LNCaP clone FGC (cell line): ENCODE data around the gene KLHDC7A.

Experiments
- DNase-seq: peaks from one replicate; pipeline ENCODE4 v3.0.0-alpha.2; 2011; ENCODE audit warnings: low read depth
- H3K4me3 ChIP-seq: 2 replicates; pipeline ENCODE4 v1.5.1; 2011; ENCODE audit warnings: mild to moderate bottlenecking, low read depth, low read length, control low read depth
- TF ChIP-seq, protein P1 (sequence below): IDR thresholded peaks from 2 replicates; pipeline ENCODE4 v1.5.1; 2012; ENCODE audit warnings: mild to moderate bottlenecking; ENCODE audit not compliant: control insufficient read depth, insufficient read depth; ENCODE audit errors: extremely low read depth

Gene KLHDC7A

DNA sequence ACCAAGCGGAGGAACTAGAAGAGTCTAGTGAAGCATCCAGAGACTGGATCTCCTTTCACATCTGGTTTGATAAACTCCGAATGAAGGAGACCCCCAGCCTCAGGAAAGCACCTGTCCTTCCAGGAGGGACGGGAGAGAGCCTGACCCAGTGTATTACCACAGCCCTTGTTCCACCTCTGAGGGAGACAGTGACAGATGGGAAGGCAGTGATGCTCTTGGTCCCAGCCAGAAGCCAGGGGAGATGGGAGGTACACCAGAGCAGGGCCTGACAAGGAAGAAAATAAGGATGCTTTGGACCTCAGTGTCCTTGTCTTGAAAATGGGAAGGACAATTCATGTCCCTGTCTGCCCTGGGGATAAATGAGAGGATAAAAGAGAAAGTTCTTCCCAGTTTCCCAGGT, 3.5 kb downstream of the KLHDC7A start:
- TF ChIP-seq, protein P1, sequence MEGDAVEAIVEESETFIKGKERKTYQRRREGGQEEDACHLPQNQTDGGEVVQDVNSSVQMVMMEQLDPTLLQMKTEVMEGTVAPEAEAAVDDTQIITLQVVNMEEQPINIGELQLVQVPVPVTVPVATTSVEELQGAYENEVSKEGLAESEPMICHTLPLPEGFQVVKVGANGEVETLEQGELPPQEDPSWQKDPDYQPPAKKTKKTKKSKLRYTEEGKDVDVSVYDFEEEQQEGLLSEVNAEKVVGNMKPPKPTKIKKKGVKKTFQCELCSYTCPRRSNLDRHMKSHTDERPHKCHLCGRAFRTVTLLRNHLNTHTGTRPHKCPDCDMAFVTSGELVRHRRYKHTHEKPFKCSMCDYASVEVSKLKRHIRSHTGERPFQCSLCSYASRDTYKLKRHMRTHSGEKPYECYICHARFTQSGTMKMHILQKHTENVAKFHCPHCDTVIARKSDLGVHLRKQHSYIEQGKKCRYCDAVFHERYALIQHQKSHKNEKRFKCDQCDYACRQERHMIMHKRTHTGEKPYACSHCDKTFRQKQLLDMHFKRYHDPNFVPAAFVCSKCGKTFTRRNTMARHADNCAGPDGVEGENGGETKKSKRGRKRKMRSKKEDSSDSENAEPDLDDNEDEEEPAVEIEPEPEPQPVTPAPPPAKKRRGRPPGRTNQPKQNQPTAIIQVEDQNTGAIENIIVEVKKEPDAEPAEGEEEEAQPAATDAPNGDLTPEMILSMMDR: no peak
- DNase-seq: no peak
- no peak overlapping the region for H3K4me3 ChIP-seq

DNA sequence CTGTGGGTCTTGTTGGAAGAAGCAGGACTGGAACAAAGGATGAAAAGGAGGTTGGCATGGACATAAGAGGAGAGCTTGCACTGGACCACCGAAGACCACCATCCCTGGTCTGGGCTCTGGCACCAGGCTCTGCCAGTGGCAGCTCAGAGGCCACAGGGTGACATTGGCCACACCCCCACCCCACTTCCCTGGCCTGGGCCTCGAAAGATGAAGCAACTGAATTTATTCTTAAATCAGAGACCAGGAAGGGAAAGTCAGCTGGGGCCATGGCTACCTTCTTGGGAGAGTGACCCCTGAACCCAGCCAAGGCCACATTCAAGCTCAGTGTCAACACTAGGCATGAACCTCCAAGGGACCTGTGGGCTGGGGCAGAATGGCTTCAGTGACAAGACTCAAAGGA, 4.0 kb downstream of the KLHDC7A start:
- H3K4me3 ChIP-seq: no peak overlapping the region
- no peak for DNase-seq
- TF ChIP-seq, protein P1: no peak

DNA sequence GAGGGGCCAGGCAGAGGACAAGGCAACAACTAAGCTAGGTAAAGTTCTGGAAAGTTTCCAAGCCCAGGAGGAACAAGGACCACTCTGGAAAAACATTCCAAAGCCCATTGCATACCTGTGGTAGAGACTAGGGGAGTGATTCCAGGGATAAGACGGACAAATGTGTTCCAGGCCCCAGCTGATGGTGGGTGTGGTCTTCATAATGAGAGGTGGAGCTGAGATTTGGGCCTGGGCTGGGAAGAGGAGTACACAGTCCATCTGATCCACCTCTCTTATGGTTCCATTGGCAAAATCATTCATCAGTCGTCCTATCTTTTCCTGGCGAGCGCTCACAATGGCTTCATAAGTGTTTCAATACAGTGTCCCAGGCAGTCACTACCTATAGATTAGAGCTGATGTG, 4.5 kb downstream of the KLHDC7A start:
- H3K4me3 ChIP-seq: no peak overlapping the region
- TF ChIP-seq, protein P1: no peak
- DNase-seq: no peak

DNA sequence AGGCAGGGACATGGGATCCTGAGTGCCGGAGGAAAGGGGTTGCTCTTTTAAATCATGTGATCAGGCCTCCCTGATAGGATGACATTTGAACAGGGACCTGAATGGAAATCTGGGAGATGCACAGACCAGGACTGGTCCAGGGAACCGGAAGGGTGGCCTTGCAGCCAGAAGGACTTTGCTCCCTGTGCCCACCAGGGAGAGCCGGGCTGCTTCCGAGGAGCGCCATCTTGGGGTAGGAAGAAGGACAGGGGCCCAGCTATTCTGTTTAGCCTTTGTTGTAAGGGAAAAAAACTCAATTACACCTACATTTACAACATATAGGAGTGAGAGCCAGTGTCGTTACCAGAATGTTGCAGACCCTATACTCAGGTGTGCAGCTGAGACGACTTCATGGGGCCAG, 5.5 kb downstream of the KLHDC7A start:
- no peak for DNase-seq
- TF ChIP-seq, protein P1: no peak
- no peak overlapping the region for H3K4me3 ChIP-seq

DNA sequence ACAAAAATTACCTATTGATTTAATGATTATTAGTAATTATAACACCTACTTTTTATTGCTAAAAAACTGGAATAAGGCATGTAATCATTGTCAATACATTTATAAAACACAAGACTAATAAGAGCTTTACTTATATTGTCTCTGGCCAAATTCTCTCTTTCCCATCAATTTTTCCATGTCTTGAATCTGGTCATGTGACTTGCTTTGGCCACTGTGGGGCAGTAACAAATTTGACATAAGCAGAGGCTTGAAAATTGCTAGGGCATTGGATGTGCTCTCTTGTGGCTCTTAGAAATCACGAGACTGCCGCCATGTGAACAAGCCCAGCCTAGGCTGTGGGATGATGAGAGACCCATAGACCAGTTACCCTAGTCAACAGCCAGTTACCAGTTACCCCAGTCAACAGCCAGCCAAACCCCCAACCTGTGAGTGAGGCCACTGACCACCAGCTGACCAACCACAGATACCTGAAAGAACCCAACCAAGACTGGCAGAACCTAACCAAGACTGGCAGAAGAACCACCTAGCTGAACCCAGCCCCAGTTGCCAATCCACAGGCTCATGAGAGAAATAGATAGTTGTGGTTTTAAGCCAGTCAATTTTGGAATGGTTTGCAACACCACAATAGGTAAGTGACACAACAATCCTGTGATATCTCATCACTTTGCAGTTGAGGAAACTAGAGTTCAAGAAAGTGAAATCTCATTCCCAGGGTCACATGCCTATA, 8.8 kb downstream of the KLHDC7A start:
- no peak for DNase-seq
- TF ChIP-seq, protein P1: no peak
- no peak overlapping the region for H3K4me3 ChIP-seq

DNA sequence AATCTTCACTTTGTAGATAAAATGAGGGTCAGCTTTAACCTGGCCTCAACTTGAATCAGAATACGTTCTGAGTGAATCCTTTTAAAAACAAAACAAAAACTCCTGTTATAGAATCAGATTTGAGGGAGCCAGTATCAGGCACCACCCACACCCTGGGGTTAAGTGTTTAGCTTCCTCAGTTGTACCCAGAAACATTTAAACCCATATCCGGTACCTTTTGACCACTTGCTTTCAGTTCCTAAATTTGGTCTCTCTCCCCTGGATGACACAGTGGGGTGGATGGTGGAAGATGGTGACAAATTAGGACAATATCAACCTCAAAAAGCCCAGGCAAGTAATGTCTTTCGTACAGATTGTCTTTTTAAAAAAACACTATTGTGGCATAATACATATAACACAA, 10.4 kb downstream of the KLHDC7A start:
- TF ChIP-seq, protein P1: no peak
- no peak overlapping the region for H3K4me3 ChIP-seq
- DNase-seq: no peak

DNA sequence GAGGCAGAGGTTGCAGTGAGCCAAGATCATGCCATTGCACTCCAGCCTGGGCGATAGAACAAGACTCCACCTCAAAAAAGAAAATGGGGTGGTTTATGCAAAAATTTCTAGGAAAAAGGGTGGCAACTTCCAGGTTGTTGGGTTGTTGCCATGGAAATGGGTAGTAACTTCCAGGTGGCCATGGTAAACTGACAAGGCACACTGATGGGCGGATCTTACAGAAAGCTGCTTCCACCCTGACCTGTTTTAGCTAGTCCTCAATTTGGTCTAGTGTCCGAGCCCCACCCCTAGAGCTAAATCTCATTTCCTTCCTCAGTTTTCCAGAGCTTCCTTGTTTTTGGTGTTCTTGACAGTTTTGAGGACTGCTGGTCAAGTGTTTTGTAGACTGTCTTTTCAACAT, 13.6 kb downstream of the KLHDC7A start:
- DNase-seq: no peak
- TF ChIP-seq, protein P1: no peak
- H3K4me3 ChIP-seq: no peak overlapping the region
